K562 (cell line): ENCODE data around the gene CREB3L2. TPM values are rescaled to one million over a fixed set of nuclear protein-coding genes. Genes with fewer than 3 reads are reported as not detected.

Experiments
- ATF6 ChIP-seq: sonication (generic); formaldehyde crosslinking; IDR thresholded peaks from 2 replicates; pipeline ENCODE4 v1.4.0; 2020; ENCODE audit warnings: mild to moderate bottlenecking, missing genetic modification reagents
- ATF7 ChIP-seq: fragments of 450-650 bp; IDR thresholded peaks from 2 replicates; pipeline ENCODE4 v1.7.1; 2014; ENCODE audit warnings: mild to moderate bottlenecking, moderate library complexity
- BRF2 ChIP-seq: IDR thresholded peaks from 3 replicates; pipeline ENCODE4 v1.6.1; 2011; ENCODE audit warnings: borderline replicate concordance, mild to moderate bottlenecking; ENCODE audit not compliant: insufficient read length, insufficient read depth
- CBX5 ChIP-seq: IDR thresholded peaks from 2 replicates; pipeline ENCODE4 v1.6.1; 2014; ENCODE audit warnings: low read depth, borderline replicate concordance
- CHAMP1 ChIP-seq: fragments of 450-650 bp; IDR thresholded peaks from 2 replicates; pipeline ENCODE4 v1.6.1; 2016; ENCODE audit warnings: mild to moderate bottlenecking
- COPS2 ChIP-seq: fragments of 450-650 bp; conservative IDR thresholded peaks from 2 replicates; pipeline ENCODE4 v1.6.1; 2016; ENCODE audit warnings: mild to moderate bottlenecking, moderate library complexity
- ELF1 ChIP-seq: fragments of 200-800 bp; sonication (Bioruptor generic); IDR thresholded peaks from 2 replicates; pipeline ENCODE4 v1.6.1; 2016; ENCODE audit warnings: missing genetic modification characterization, missing compliant biosample characterization
- ETS2 ChIP-seq: IDR thresholded peaks from 2 replicates; pipeline ENCODE4 v1.6.1; 2016; ENCODE audit warnings: borderline replicate concordance, missing genetic modification characterization, mild to moderate bottlenecking, moderate library complexity, missing compliant biosample characterization; ENCODE audit not compliant: poor library complexity, severe bottlenecking
- HMG20A ChIP-seq: fragments of 450-650 bp; formaldehyde crosslinking; conservative IDR thresholded peaks from 2 replicates; pipeline ENCODE4 v1.4.0; 2020; ENCODE audit warnings: mild to moderate bottlenecking, mixed read lengths
- HNRNPL ChIP-seq: fragments of 200-400 bp; formaldehyde crosslinking; IDR thresholded peaks from 2 replicates; pipeline ENCODE4 v1.6.1; 2017; ENCODE audit warnings: low read depth, mild to moderate bottlenecking, low read length
- ILK ChIP-seq: fragments of 450-650 bp; IDR thresholded peaks from 2 replicates; pipeline ENCODE4 v1.6.1; 2016; ENCODE audit warnings: missing genetic modification characterization, low read depth, mild to moderate bottlenecking, missing compliant biosample characterization, moderate library complexity, borderline replicate concordance
- MAZ ChIP-seq, 2 experiments: fragments of 450-650 bp in 1 of 2; sonication (generic) in 1 of 2; formaldehyde crosslinking; IDR thresholded peaks in 1 of 2; conservative IDR thresholded peaks in 1 of 2; 2 replicates each; pipeline versions ENCODE4 v1.4.0 to v1.5.0; 2020; ENCODE audit warnings: mild to moderate bottlenecking in 1 of 2, missing genetic modification reagents in 1 of 2
- NFIX ChIP-seq: fragments of 250-450 bp; sonication (Bioruptor Pico); IDR thresholded peaks from 2 replicates; pipeline ENCODE4 v1.4.0; 2020; ENCODE audit warnings: low read depth, mild to moderate bottlenecking, moderate library complexity
- POU5F1 ChIP-seq: fragments of 150-350 bp; IDR thresholded peaks from 2 replicates; pipeline ENCODE4 v1.6.1; 2014; ENCODE audit warnings: borderline replicate concordance, low read length, low read depth, mild to moderate bottlenecking; ENCODE audit not compliant: partially characterized antibody
- PTBP1 ChIP-seq: fragments of 200-400 bp; formaldehyde crosslinking; IDR thresholded peaks from 2 replicates; pipeline ENCODE4 v1.6.1; 2017; ENCODE audit warnings: low read depth, low read length
- RBM15 ChIP-seq: fragments of 200-400 bp; formaldehyde crosslinking; IDR thresholded peaks from 2 replicates; pipeline ENCODE4 v1.6.1; 2018; ENCODE audit warnings: mild to moderate bottlenecking, low read length, moderate library complexity; ENCODE audit not compliant: insufficient read depth
- TCF3 ChIP-seq: sonication (generic); formaldehyde crosslinking; IDR thresholded peaks from 2 replicates; pipeline ENCODE4 v1.4.0; 2020; ENCODE audit warnings: mild to moderate bottlenecking, missing genetic modification reagents
- ZBTB34 ChIP-seq: fragments of 250-450 bp; sonication (Bioruptor Pico); IDR thresholded peaks from 2 replicates; pipeline ENCODE4 v1.8.0; 2021; ENCODE audit warnings: mild to moderate bottlenecking, moderate library complexity
- ZNF12 ChIP-seq: sonication (generic); formaldehyde crosslinking; IDR thresholded peaks from 2 replicates; pipeline ENCODE4 v1.4.0; 2020; ENCODE audit warnings: mild to moderate bottlenecking, missing genetic modification reagents
- ZNF766 ChIP-seq: fragments of 200-800 bp; sonication (Bioruptor generic); conservative IDR thresholded peaks from 2 replicates; pipeline ENCODE4 v1.6.1; 2016; ENCODE audit warnings: missing genetic modification characterization, missing compliant biosample characterization
- polyA plus RNA-seq, 8 experiments: library from polyadenylated mRNA; depleted of rRNA in 4 of 8; stranded (reverse) in 5 of 8; unstranded in 3 of 8; fragments of >200 nt; fragmentation: Nextera tagmentation in 2 of 8; fragmentation: Illumina TruSeq in 1 of 8; extraction: Ambion mirVana in 2 of 8; extraction: Trizol in 1 of 8; gene quantifications; 2 replicates each; pipeline versions ENCODE4 v1.2.1 to v1.2.3, GENCODE V29; 2011 to 2014; ENCODE audit warnings: inconsistent platforms in 1 of 8, missing spikeins in 1 of 8
- total RNA-seq, 7 experiments: library from RNA; depleted of rRNA in 6 of 7; stranded (reverse); fragments of >200 nt in 6 of 7; fragmentation: Illumina TruSeq in 2 of 7; extraction: Trizol in 2 of 7; gene quantifications; 2 replicates each; pipeline versions ENCODE4 v1.2.1 to v1.2.3, GENCODE V29; 2011 to 2021; ENCODE audit warnings: low replicate concordance in 1 of 7

Gene CREB3L2
- total and polyA plus RNA-seq, 9 of the 15 experiments (the other 6 are each of a cell fraction or from before 2014, with no cell fraction given), result 7.1 to 45.6 (median 15.8) TPM

- peak; percentile 95 for TF ChIP-seq CHAMP1
- no peak for TF ChIP-seq HMG20A (CRISPR knock-in tag)
- TF ChIP-seq POU5F1, result no peak
- TF ChIP-seq HNRNPL, result no peak
- TF ChIP-seq ATF7, result peak; percentile 98
- peak; percentile 94 for TF ChIP-seq ZNF766 (CRISPR knock-in tag)
- no peak for TF ChIP-seq NFIX
- no peak for TF ChIP-seq BRF2
- peak; percentile 90 to 97 for TF ChIP-seq MAZ (CRISPR knock-in tag; conservative IDR thresholded peaks at IDR 0.05 in 1 of 2, IDR thresholded peaks at IDR 0.05 in 1 of 2)
- no peak for TF ChIP-seq RBM15
- 0 out of 2 replicates have a peak, but pooled peaks have one; percentile 33 for TF ChIP-seq ILK
- TF ChIP-seq ETS2 (tag), result no peak
- no peak for TF ChIP-seq CBX5
- no peak for TF ChIP-seq COPS2
- peak; percentile 30; the same call in 1 of the 2 replicates for TF ChIP-seq ELF1 (tag)
- no peak for TF ChIP-seq ATF6 (CRISPR knock-in tag)
- no peak for TF ChIP-seq ZNF12 (CRISPR knock-in tag)
- TF ChIP-seq ZBTB34 (CRISPR knock-in tag), result no peak
- TF ChIP-seq TCF3 (CRISPR knock-in tag), result peak; percentile 99
- no peak for TF ChIP-seq PTBP1
These were observed 38.9 kb downstream of the CREB3L2 start (continued) for GRCh38 chr7:137962875-137963507.
